HL-60 (cell line): Measurements from ENCODE around the gene IL36G.

Source experiments
- CTCF ChIP-seq: IDR thresholded peaks from one replicate; pipeline ENCODE4 v1.5.1; 2011; ENCODE audit warnings: low read length, control low read depth, inconsistent platforms; ENCODE audit not compliant: insufficient read depth
- GABPA ChIP-seq: IDR thresholded peaks from 2 replicates; pipeline ENCODE4 v1.6.1; 2012; ENCODE audit warnings: low read depth
- POLR2AphosphoS5 ChIP-seq: IDR thresholded peaks from 2 replicates; pipeline ENCODE4 v1.6.1; 2012; ENCODE audit warnings: low read depth
- REST ChIP-seq: IDR thresholded peaks from 2 replicates; pipeline ENCODE4 v1.6.1; 2012; ENCODE audit warnings: low read depth; ENCODE audit not compliant: insufficient replicate concordance
- SPI1 ChIP-seq: IDR thresholded peaks from 2 replicates; pipeline ENCODE4 v1.6.1; 2012; ENCODE audit warnings: low read depth, mild to moderate bottlenecking, borderline replicate concordance

- TF ChIP-seq REST: no peak
- TF ChIP-seq POLR2AphosphoS5: no peak
- no peak for TF ChIP-seq CTCF
- TF ChIP-seq GABPA: no peak
- no peak for TF ChIP-seq SPI1
Measured at GRCh38 chr2:113011108-113011507, 33.3 kb downstream of the IL36G start.
